AG04450 (cell line): ENCODE measurements around the gene FRAT2. TPM values are rescaled to one million over a fixed set of nuclear protein-coding genes. Genes with fewer than 3 reads are reported as not detected.

Experiments
- CTCF ChIA-PET: fragments of 300-600, 350-600 bp; formaldehyde crosslinking; extraction: SDS; loops from one replicate; lab custom pipeline; 2022; ENCODE audit warnings: antibody characterized with exemption, inconsistent platforms; lab: Charles Lee
- POLR2A ChIA-PET: fragments of 350-600 bp; formaldehyde crosslinking; extraction: SDS; loops from one replicate; lab custom pipeline; 2021; ENCODE audit warnings: antibody characterized with exemption, inconsistent platforms; lab: Yijun Ruan, JAX
- DNase-seq: peaks from one replicate; pipeline ENCODE4 v3.0.0-alpha.2; 2011; ENCODE audit warnings: low read depth, low spot score
- H3K27ac ChIP-seq: one replicate; pipeline ENCODE4 v1.5.1; 2012; ENCODE audit warnings: low read depth, low read length, control low read depth
- H3K27me3 ChIP-seq: one replicate; pipeline ENCODE4 v1.6.0; 2012; ENCODE audit warnings: low read length; ENCODE audit not compliant: control insufficient read depth, insufficient read depth
- H3K4me3 ChIP-seq: 2 replicates; pipeline ENCODE4 v1.5.1; 2011; ENCODE audit warnings: mild to moderate bottlenecking, low read depth, low read length, control low read depth
- H3K9me3 ChIP-seq: 2 replicates; pipeline ENCODE4 v1.5.1; 2012; ENCODE audit warnings: low read length; ENCODE audit not compliant: control insufficient read depth, insufficient read depth
- CTCF ChIP-seq: IDR thresholded peaks from 2 replicates; pipeline ENCODE4 v1.5.1; 2011; ENCODE audit warnings: low read depth, low read length, control low read depth, inconsistent platforms
- polyA plus RNA-seq: library from polyadenylated mRNA; depleted of rRNA; stranded (reverse); fragments of >200 nt; gene quantifications from 2 replicates; pipeline ENCODE4 v1.2.3, GENCODE V29; 2011

FRAT2 gene
- polyA plus RNA-seq, 1 experiment, result 2.6 TPM

GRCh38 chr10:97333601-97334369, 744 bp downstream of the FRAT2 start:
- 0 out of 2 replicates have a peak, but pooled peaks have one; percentile 1 for TF ChIP-seq CTCF
- Histone ChIP-seq H3K27ac (peak overlapping the region; percentile 68), H3K9me3 (no peaks in the 10 kb centered on the region), H3K27me3 (peaks cover 30% of the 10 kb centered on the region), H3K4me3 (peak overlapping the region; percentile 75)
- DNase-seq, result no peak
- CTCF ChIA-PET, result interaction anchor here (0.7 to 2.7 kb wide), 10 partner anchors 10 to 261 kb away, joined by 3 to 35 read pairs (median 8); partner anchors contain the start of gene FRAT1
- POLR2A ChIA-PET, result interaction anchor here (0.6 to 3.3 kb wide), 5 partner anchors 14 to 349 kb away, joined by 3 to 18 read pairs (median 3); partner anchors contain the start of gene FRAT1

GRCh38 chr10:97333351-97333600, 1.3 kb downstream of the FRAT2 start:
- ChIA-PET POLR2A (interaction anchor here (0.6 to 3.3 kb wide), 4 partner anchors 14 to 350 kb away, joined by 3 to 18 read pairs (median 6); partner anchors contain the start of gene FRAT1), CTCF (interaction anchor here (0.7 to 2.7 kb wide), 10 partner anchors 10 to 260 kb away, joined by 3 to 35 read pairs (median 8); partner anchors contain the start of gene FRAT1)
- H3K27ac ChIP-seq, result peak overlapping the region; percentile 87
- H3K4me3 ChIP-seq, result peak overlapping the region; percentile 75
- TF ChIP-seq CTCF, result peak; percentile 23; the same call in 1 of the 2 replicates
- peaks cover 28% of the 10 kb centered on the region for H3K27me3 ChIP-seq
- DNase-seq, result peak; percentile 15
- H3K9me3 ChIP-seq, result no peaks in the 10 kb centered on the region

- Histone ChIP-seq H3K27ac (peak overlapping the region; percentile 87), H3K9me3 (no peaks in the 10 kb centered on the region), H3K4me3 (peak overlapping the region; percentile 75), H3K27me3 (peaks cover 23% of the 10 kb centered on the region)
- TF ChIP-seq CTCF, result peak; percentile 62
- DNase-seq, result peak; percentile 47
- POLR2A ChIA-PET, result interaction anchor here (1.2 to 3.3 kb wide), 3 partner anchors 13 to 350 kb away, joined by 3 to 18 read pairs (median 8); partner anchors contain the start of gene FRAT1
- CTCF ChIA-PET, result interaction anchor here (0.7 to 2.7 kb wide), 11 partner anchors 11 to 681 kb away, joined by 3 to 35 read pairs (median 6); partner anchors contain the start of gene FRAT1
Measured at GRCh38 chr10:97332591-97333350, 1.8 kb downstream of the FRAT2 start.

- CTCF ChIA-PET, result interaction anchor here (0.8 to 2.3 kb wide), 4 partner anchors 12 to 258 kb away, joined by 3 to 13 read pairs (median 5); partner anchors contain the start of gene FRAT1
- no peak for DNase-seq
- Histone ChIP-seq H3K27me3 (peaks cover 10% of the 10 kb centered on the region), H3K27ac (no peak overlapping the region), H3K9me3 (no peaks in the 10 kb centered on the region), H3K4me3 (no peak overlapping the region)
- no peak for TF ChIP-seq CTCF
- POLR2A ChIA-PET, result no interaction called here
Measured at GRCh38 chr10:97331153-97331703, 3.3 kb downstream of the FRAT2 start.
